Epithelial cell of alveolus of lung (primary cell): ENCODE results near the gene FUNDC2. TPM values are rescaled to one million over a fixed set of nuclear protein-coding genes. Genes with fewer than 3 reads are reported as not detected.

ENCODE experiments used
- total RNA-seq: library from RNA; depleted of rRNA; stranded (reverse); fragments of >200 nt; gene quantifications from 2 replicates; pipeline ENCODE4 v1.2.1, GENCODE V29; 2015

FUNDC2 gene, protein sequence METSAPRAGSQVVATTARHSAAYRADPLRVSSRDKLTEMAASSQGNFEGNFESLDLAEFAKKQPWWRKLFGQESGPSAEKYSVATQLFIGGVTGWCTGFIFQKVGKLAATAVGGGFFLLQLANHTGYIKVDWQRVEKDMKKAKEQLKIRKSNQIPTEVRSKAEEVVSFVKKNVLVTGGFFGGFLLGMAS
- total RNA-seq: 25.5 and 49.0 TPM in 2 replicates

DNA sequence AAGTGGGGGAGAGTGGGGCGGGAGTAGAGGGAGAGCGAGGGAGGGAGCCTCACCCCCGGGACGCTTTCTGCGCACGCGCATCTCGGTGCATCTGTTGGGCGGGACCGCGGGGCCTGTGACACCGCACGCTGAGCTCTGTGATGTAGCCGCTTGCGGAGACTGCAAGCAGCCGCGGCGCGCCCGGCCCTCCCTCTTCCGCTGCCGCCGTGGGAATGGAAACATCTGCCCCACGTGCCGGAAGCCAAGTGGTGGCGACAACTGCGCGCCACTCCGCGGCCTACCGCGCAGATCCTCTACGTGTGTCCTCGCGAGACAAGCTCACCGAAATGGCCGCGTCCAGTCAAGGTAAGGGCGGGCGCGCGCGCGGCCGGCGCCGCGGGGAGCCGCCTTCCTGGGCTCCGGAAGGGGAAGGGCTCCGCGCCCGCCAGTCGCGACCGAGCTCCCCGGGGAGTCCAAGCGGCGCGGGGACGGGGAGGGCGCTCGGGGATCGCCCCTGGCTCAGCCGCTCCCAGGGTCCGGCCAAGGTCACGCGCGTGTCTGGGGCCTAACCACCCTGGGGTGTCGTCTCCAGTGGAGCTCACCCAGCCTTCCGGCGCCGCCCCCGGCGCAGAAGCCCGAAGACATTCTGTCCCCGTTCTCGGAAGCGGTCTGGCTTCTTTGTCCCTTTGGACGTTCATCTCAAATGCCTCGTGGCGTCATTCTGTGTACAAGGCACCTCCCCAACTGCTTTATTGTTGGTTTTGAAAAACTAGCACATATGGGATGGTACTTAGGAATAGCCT is at the start of gene FUNDC2:
Gene FUNDC2 (plus strand): TSS at position 118 of the 782 bp plus-strand sequence. CDS start 95 bp downstream, at position 213.

DNA sequence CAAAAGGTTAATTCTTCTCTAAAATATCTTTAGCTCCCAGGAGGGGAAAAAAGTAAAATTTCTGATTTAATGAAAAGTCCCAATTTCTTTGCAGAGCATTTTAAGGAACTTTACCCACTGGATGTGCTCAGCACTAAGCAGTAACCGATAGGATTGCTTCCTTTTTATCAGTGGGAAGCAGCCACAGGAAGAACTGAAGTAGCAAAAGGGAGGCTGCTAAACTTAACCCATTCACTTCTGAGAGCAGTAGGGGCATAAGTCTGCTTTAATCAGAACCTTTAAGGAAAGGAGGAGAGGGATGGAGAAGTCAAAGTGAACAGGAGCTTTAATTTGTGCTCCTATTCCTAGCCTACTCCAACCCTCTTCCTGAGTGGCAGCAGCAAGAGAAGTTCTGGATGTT is 4.1 kb upstream of the FUNDC2 start, which contains the start of gene F8:
Gene F8 (minus strand): TSS at position 139 of the 400 bp plus-strand sequence. CDS start 171 bp downstream, outside the sequence.

DNA sequence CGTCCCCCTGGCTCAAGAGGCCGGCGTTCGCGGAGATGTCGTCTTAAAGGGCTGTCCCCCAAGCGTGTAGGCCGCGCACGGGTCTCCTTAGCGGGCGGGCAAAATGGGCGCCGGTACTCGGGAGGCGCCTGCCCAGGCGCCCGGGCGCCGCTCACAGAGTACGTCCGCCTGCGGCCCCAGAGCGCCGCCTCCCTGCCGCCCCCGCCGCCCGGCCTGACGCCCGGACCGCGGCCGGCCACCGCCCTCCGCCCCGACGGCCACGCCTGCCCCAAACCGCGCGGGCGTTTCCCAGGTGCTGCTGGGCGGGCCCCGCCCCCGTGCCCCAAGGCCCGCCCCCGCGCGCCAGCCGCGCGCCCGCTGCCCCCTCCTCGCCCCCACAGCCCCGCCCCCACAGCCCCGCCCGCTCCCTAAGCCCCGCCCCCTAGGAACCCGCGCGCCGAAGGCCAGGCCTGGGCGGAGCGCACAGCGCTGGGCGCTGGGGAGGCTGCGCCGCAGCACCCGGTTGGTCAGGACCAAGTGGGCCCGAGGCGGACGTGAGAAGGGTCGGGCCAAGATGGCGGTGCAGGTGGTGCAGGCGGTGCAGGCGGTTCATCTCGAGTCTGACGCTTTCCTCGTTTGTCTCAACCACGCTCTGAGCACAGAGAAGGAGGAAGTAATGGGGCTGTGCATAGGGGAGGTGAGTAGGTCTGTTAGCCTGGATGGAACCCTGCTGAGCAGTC is 44.5 kb downstream of the FUNDC2 start, which contains the start of the genes BRCC3, CMC4 and MTCP1:
Gene BRCC3 (plus strand): TSS at position 534 of the 719 bp plus-strand sequence. CDS start 20 bp downstream, at position 554.
Gene CMC4 (minus strand): TSS at position 162 of the 719 bp plus-strand sequence. CDS start 7,113 bp downstream, outside the sequence.
Gene MTCP1 (minus strand): TSS at position 162 of the 719 bp plus-strand sequence. CDS start 5,126 bp downstream, outside the sequence.

Other genes with a start within 250 kb of the FUNDC2 start
- 25.0 and 26.8 TPM in 2 replicates for gene MPP1, start 221.4 kb upstream of the FUNDC2 start, total RNA-seq
- gene SMIM9, start 192.2 kb upstream of the FUNDC2 start, total RNA-seq: not detected in 2 replicates
- gene F8A1, start 140.5 kb upstream of the FUNDC2 start, total RNA-seq: 10.3 and 10.7 TPM in 2 replicates
- 1.7 and 12.6 TPM in 2 replicates for gene F8, start 4.1 kb upstream of the FUNDC2 start, total RNA-seq
- 8.4 and 10.1 TPM in 2 replicates for gene CMC4, start 44.3 kb downstream of the FUNDC2 start, total RNA-seq
- 0.78 and 0.96 TPM in 2 replicates for gene MTCP1, start 44.3 kb downstream of the FUNDC2 start, total RNA-seq
- 6.5 and 8.2 TPM in 2 replicates for gene BRCC3, start 44.7 kb downstream of the FUNDC2 start, total RNA-seq
- gene VBP1, start 189.6 kb downstream of the FUNDC2 start, total RNA-seq: 44.5 and 51.5 TPM in 2 replicates
- gene RAB39B, start 237.6 kb downstream of the FUNDC2 start, total RNA-seq: 1.7 TPM in 1 of 2 replicates, not detected in the other